OCI-LY1 (cell line): ENCODE results near the gene TAS2R1.

Source experiments
- H2AFZ ChIP-seq: fragments of 200-600 bp; sonication (generic), shearing (Covaris generic); 2 replicates; pipeline ENCODE4 v1.6.0; 2014; ENCODE audit warnings: antibody characterized with exemption, mild to moderate bottlenecking, low read length
- H3F3A ChIP-seq: fragments of 200-600 bp; sonication (generic), shearing (Covaris generic); 2 replicates; pipeline ENCODE4 v1.6.0; 2014; ENCODE audit warnings: mild to moderate bottlenecking, antibody characterized with exemption, low read length, moderate library complexity; ENCODE audit not compliant: insufficient read depth
- H3K27ac ChIP-seq: fragments of 200-600 bp; sonication (generic); 2 replicates; pipeline ENCODE4 v1.5.1; 2014; ENCODE audit warnings: low read length, mixed run types, mild to moderate bottlenecking, low read depth; ENCODE audit not compliant: poor library complexity, severe bottlenecking
- H3K27me3 ChIP-seq: fragments of 200-600 bp; sonication (generic); 2 replicates; pipeline ENCODE4 v1.6.0; 2014; ENCODE audit warnings: antibody characterized with exemption, mild to moderate bottlenecking, low read length, moderate library complexity; ENCODE audit not compliant: insufficient read depth
- H3K36me3 ChIP-seq: fragments of 200-600 bp; sonication (generic); 2 replicates; pipeline ENCODE4 v1.6.1; 2014; ENCODE audit warnings: mild to moderate bottlenecking, antibody characterized with exemption, low read length, moderate library complexity, mixed read lengths; ENCODE audit not compliant: insufficient read depth
- H3K4me1 ChIP-seq: fragments of 200-600 bp; sonication (generic); 2 replicates; pipeline ENCODE4 v1.5.1; 2014; ENCODE audit warnings: mild to moderate bottlenecking, low read length, moderate library complexity; ENCODE audit not compliant: insufficient read depth, severe bottlenecking
- H3K4me2 ChIP-seq: fragments of 200-600 bp; sonication (generic), shearing (Covaris generic); 2 replicates; pipeline ENCODE4 v1.6.1; 2014; ENCODE audit warnings: low read length
- H3K4me3 ChIP-seq: fragments of 200-600 bp; sonication (generic); 2 replicates; pipeline ENCODE4 v1.5.1; 2014; ENCODE audit warnings: low read length, low read depth, mild to moderate bottlenecking, mixed read lengths; ENCODE audit not compliant: poor library complexity, severe bottlenecking
- H3K79me2 ChIP-seq: fragments of 200-600 bp; shearing (Covaris generic); 2 replicates; pipeline ENCODE4 v1.6.1; 2016; ENCODE audit warnings: mixed run types, low read length, mixed read lengths; ENCODE audit not compliant: insufficient read depth
- H3K9ac ChIP-seq: fragments of 200-600 bp; sonication (generic), shearing (Covaris generic); 2 replicates; pipeline ENCODE4 v1.6.1; 2014; ENCODE audit warnings: mild to moderate bottlenecking, low read length, mixed read lengths
- H3K9me2 ChIP-seq: fragments of 200-600 bp; sonication (generic), shearing (Covaris generic); 2 replicates; pipeline ENCODE4 v1.6.1; 2014; ENCODE audit warnings: low read depth, mild to moderate bottlenecking, low read length, mixed read lengths
- H3K9me3 ChIP-seq: fragments of 200-600 bp; shearing (Covaris generic); 2 replicates; pipeline ENCODE4 v1.6.1; 2014; ENCODE audit warnings: low read length, mixed read lengths
- H4K20me1 ChIP-seq: fragments of 200-600 bp; sonication (generic), shearing (Covaris generic); 2 replicates; pipeline ENCODE4 v1.6.0; 2016; ENCODE audit warnings: mild to moderate bottlenecking, low read length; ENCODE audit not compliant: insufficient read depth
- CTCF ChIP-seq: fragments of 200-600 bp; sonication (generic), shearing (Covaris generic); IDR thresholded peaks from 2 replicates; pipeline ENCODE4 v1.5.1; 2017; ENCODE audit warnings: mild to moderate bottlenecking, antibody characterized with exemption, low read length, moderate library complexity, mixed read lengths
- EZH2 ChIP-seq: fragments of 200-600 bp; sonication (generic), shearing (Covaris generic); IDR thresholded peaks from 2 replicates; pipeline ENCODE4 v1.8.0; 2017; ENCODE audit warnings: borderline replicate concordance, mixed run types, mild to moderate bottlenecking, antibody characterized with exemption, low read length, moderate library complexity, mixed read lengths

TAS2R1 gene

GRCh38 chr5:9626955-9627354 is 3.2 kb downstream of the TAS2R1 start:
- no peaks in the 10 kb centered on the region for H3K9me2 ChIP-seq
- no peaks in the 10 kb centered on the region for H3K36me3 ChIP-seq
- no peaks in the 10 kb centered on the region for H3K79me2 ChIP-seq
- no peak overlapping the region for H3K4me2 ChIP-seq
- no peaks in the 10 kb centered on the region for H3K4me1 ChIP-seq
- no peaks in the 10 kb centered on the region for H3F3A ChIP-seq
- H2AFZ ChIP-seq = no peak overlapping the region
- no peak overlapping the region for H3K9ac ChIP-seq
- TF ChIP-seq EZH2 (no peak), CTCF (no peak)
- no peaks in the 10 kb centered on the region for H4K20me1 ChIP-seq
- H3K4me3 ChIP-seq = no peak overlapping the region
- no peaks in the 10 kb centered on the region for H3K9me3 ChIP-seq
- no peak overlapping the region for H3K27ac ChIP-seq
- no peaks in the 10 kb centered on the region for H3K27me3 ChIP-seq

- no peaks in the 10 kb centered on the region for H3F3A ChIP-seq
- no peaks in the 10 kb centered on the region for H3K79me2 ChIP-seq
- H3K36me3 ChIP-seq = no peaks in the 10 kb centered on the region
- H3K4me2 ChIP-seq = no peak overlapping the region
- H2AFZ ChIP-seq = no peak overlapping the region
- no peak overlapping the region for H3K27ac ChIP-seq
- TF ChIP-seq EZH2 = no peak
- TF ChIP-seq CTCF = no peak
- no peak overlapping the region for H3K4me3 ChIP-seq
- no peak overlapping the region for H3K9ac ChIP-seq
- H3K27me3 ChIP-seq = no peaks in the 10 kb centered on the region
- H3K4me1 ChIP-seq = no peaks in the 10 kb centered on the region
- no peaks in the 10 kb centered on the region for H4K20me1 ChIP-seq
- H3K9me2 ChIP-seq = no peaks in the 10 kb centered on the region
- no peaks in the 10 kb centered on the region for H3K9me3 ChIP-seq
Measured at GRCh38 chr5:9625731-9626130, 4.4 kb downstream of the TAS2R1 start.

- no peaks in the 10 kb centered on the region for H3K79me2 ChIP-seq
- no peaks in the 10 kb centered on the region for H3K9me3 ChIP-seq
- no peak overlapping the region for H3K4me2 ChIP-seq
- H3K9ac ChIP-seq = no peak overlapping the region
- no peaks in the 10 kb centered on the region for H3K4me1 ChIP-seq
- H3K4me3 ChIP-seq = no peak overlapping the region
- no peaks in the 10 kb centered on the region for H3K36me3 ChIP-seq
- H3K27me3 ChIP-seq = no peaks in the 10 kb centered on the region
- H3K9me2 ChIP-seq = no peaks in the 10 kb centered on the region
- no peaks in the 10 kb centered on the region for H4K20me1 ChIP-seq
- H3K27ac ChIP-seq = no peak overlapping the region
- no peaks in the 10 kb centered on the region for H3F3A ChIP-seq
- TF ChIP-seq EZH2 (no peak), CTCF (no peak)
- H2AFZ ChIP-seq = no peak overlapping the region
Measured at GRCh38 chr5:9625286-9625685, 4.9 kb downstream of the TAS2R1 start.
